ENCODE measurements around the gene GINS2. TPM values are rescaled to one million over a fixed set of nuclear protein-coding genes. Genes with fewer than 3 reads are reported as not detected.

GINS2 gene
- total and polyA plus RNA-seq, 2 of the 4 experiments (the other 2 are of a cell fraction): 12.0 to 13.4 TPM

DNA sequence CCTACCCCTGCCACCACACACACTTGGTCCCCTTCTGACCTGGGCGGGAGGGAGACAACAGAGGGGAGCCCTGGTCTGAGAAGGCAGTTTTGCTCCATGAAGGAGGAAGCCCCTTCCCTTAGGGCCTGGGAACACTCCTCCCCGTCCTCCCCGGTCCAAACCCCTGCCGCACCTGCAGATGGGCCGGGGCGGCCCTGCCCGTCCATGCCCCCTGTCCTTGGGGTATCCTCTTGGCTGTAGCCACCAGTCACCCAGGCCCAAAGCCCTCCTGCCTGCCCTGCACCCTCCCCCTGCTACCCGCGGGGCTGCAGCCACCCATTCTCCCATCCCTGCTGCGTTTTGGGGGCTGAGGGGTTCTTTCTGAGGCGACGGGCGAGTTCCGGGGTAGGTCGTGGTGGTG is 41.8 kb downstream of the GINS2 start:
- Histone ChIP-seq H3K4ac (ENCODE audit: low read depth, low read length) (no peak overlapping the region), H2BK5ac (ENCODE audit: low read depth, low read length, poor library complexity, severe bottlenecking) (no peak overlapping the region), H2AFZ (replicated peaks; ENCODE audit: low read length, poor library complexity) (no peak overlapping the region), H3K4me1 (ENCODE audit: control insufficient read depth, insufficient read depth, low read length) (peaks cover under 1% of the 10 kb centered on the region; the same call in 1 of the 2 replicates), H3K18ac (ENCODE audit: low read depth, low read length) (no peak overlapping the region), H2BK20ac (ENCODE audit: low read depth, low read length) (no peak overlapping the region), H3K9me3 (ENCODE audit: control insufficient read depth, insufficient read depth, low read length) (no peaks in the 10 kb centered on the region), H3K79me1 (ENCODE audit: low read depth in 1 of 2, low read length in 2 of 2) (peaks cover 5 to 36% of the 10 kb centered on the region in 2 experiments), H3K14ac (replicated peaks; ENCODE audit: low read depth, low read length) (no peak overlapping the region), H4K5ac (ENCODE audit: low read depth, low read length) (no peak overlapping the region), H3K27me3 (ENCODE audit: control insufficient read depth, insufficient read depth, low read length) (no peaks in the 10 kb centered on the region), H4K91ac (ENCODE audit: insufficient read depth, low read depth, low read length) (no peak overlapping the region), H3K27ac (ENCODE audit: insufficient read depth, low read length) (no peak overlapping the region), H2AK5ac (ENCODE audit: low read depth, low read length) (no peak overlapping the region), H3K36me3 (ENCODE audit: control insufficient read depth, insufficient read depth, low read length) (peaks cover 10% of the 10 kb centered on the region), H3K4me3 (ENCODE audit: insufficient read depth, low read depth, low read length) (no peak overlapping the region), H3K23ac (ENCODE audit: low read depth, low read length) (no peak overlapping the region), H3K9me1 (ENCODE audit: insufficient read depth, low read length) (0 out of 2 replicates have a peak, but pooled peaks cover under 1% of the 10 kb centered on the region), H2BK120ac (ENCODE audit: low read depth, low read length) (no peak overlapping the region), H4K8ac (ENCODE audit: low read depth in 2 of 2, low read length in 2 of 2) (no peak overlapping the region), H3K4me2 (ENCODE audit: low read depth, low read length) (no peak overlapping the region), H3K56ac (ENCODE audit: extremely low read depth, insufficient read depth, low read length) (no peak overlapping the region), H3K9ac (ENCODE audit: low read depth, low read length) (no peak overlapping the region), H2AK9ac (replicated peaks; ENCODE audit: low read depth, low read length, poor library complexity) (no peak overlapping the region), H2BK15ac (ENCODE audit: low read depth, low read length) (no peak overlapping the region), H4K20me1 (ENCODE audit: insufficient read depth, low read length) (peaks cover 66% of the 10 kb centered on the region)
- in situ Hi-C loops (cut with MboI; ENCODE audit: low sequenced_read_pairs): no loop called here
- ChIA-PET CTCF (no interaction called here), POLR2A (ENCODE audit: unreplicated experiment) (no interaction called here)
- TF ChIP-seq CEBPB (IDR thresholded peaks at IDR 0.05; ENCODE audit: low read depth, low read length): no peak
- TF ChIP-seq, protein P1, sequence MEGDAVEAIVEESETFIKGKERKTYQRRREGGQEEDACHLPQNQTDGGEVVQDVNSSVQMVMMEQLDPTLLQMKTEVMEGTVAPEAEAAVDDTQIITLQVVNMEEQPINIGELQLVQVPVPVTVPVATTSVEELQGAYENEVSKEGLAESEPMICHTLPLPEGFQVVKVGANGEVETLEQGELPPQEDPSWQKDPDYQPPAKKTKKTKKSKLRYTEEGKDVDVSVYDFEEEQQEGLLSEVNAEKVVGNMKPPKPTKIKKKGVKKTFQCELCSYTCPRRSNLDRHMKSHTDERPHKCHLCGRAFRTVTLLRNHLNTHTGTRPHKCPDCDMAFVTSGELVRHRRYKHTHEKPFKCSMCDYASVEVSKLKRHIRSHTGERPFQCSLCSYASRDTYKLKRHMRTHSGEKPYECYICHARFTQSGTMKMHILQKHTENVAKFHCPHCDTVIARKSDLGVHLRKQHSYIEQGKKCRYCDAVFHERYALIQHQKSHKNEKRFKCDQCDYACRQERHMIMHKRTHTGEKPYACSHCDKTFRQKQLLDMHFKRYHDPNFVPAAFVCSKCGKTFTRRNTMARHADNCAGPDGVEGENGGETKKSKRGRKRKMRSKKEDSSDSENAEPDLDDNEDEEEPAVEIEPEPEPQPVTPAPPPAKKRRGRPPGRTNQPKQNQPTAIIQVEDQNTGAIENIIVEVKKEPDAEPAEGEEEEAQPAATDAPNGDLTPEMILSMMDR (conservative IDR thresholded peaks at IDR 0.05; ENCODE audit: low read depth, low read length): no peak
- no peak for TF ChIP-seq NFE2L2 (IDR thresholded peaks at IDR 0.05; ENCODE audit: low read depth, low read length)
- TF ChIP-seq USF2 (IDR thresholded peaks at IDR 0.05; ENCODE audit: low read depth, low read length): no peak
- no peak for TF ChIP-seq BHLHE40 (IDR thresholded peaks at IDR 0.05; ENCODE audit: low read depth, low read length)
- TF ChIP-seq, protein P2, sequence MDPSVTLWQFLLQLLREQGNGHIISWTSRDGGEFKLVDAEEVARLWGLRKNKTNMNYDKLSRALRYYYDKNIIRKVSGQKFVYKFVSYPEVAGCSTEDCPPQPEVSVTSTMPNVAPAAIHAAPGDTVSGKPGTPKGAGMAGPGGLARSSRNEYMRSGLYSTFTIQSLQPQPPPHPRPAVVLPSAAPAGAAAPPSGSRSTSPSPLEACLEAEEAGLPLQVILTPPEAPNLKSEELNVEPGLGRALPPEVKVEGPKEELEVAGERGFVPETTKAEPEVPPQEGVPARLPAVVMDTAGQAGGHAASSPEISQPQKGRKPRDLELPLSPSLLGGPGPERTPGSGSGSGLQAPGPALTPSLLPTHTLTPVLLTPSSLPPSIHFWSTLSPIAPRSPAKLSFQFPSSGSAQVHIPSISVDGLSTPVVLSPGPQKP (IDR thresholded peaks at IDR 0.05; ENCODE audit: borderline replicate concordance, low read depth, low read length): no peak
- TF ChIP-seq SMC3 (IDR thresholded peaks at IDR 0.05; ENCODE audit: low read depth, low read length): no peak
- no peak for TF ChIP-seq MXI1 (IDR thresholded peaks at IDR 0.05; ENCODE audit: borderline replicate concordance, low read depth, low read length)
- TF ChIP-seq RFX5 (IDR thresholded peaks at IDR 0.05; ENCODE audit: low read depth, low read length): no peak
- no peak for TF ChIP-seq RCOR1 (IDR thresholded peaks at IDR 0.05; ENCODE audit: insufficient replicate concordance, low read length)
- TF ChIP-seq MAFK (IDR thresholded peaks at IDR 0.05; ENCODE audit: low read depth, low read length): no peak
- TF ChIP-seq MAZ (IDR thresholded peaks at IDR 0.05; ENCODE audit: borderline replicate concordance, low read depth, low read length): no peak
- ATAC-seq (ENCODE audit: low read depth) (no peak), DNase-seq (no peak)
- BruUV-seq (replicated peaks): no TSS peak
- dilution Hi-C loops (cut with HindIII; ENCODE audit: low sequenced_read_pairs, unreplicated experiment): no loop called here
- WGBS, 2 experiments (ENCODE audit: extremely low coverage in 2 of 2, insufficient read length in 1 of 2): no CpG with 5 or more reads among the region's 15 CpGs
- intact Hi-C loops (cut with micrococcal nuclease): no loop called here
